Nephron progenitor cell (in vitro differentiated cells): Measurements from ENCODE around the gene UBE2F.
"Not testable (repeated sequence)": the region's sequence is repeated elsewhere in the genome, so short reads cannot be mapped to it uniquely, and the experiment has no call there.

Experiments
- DNase-seq: peaks from one replicate; pipeline ENCODE4 v3.0.0; 2021
- H3K27ac Mint-ChIP-seq: 2 replicates; pipeline ENCODE4 v1.8.0; 2021; ENCODE audit warnings: mild to moderate bottlenecking, moderate library complexity, mixed read lengths
- H3K27me3 Mint-ChIP-seq: 2 replicates; pipeline ENCODE4 v1.8.0; 2021; ENCODE audit warnings: mild to moderate bottlenecking, low read depth, mixed read lengths; ENCODE audit not compliant: poor library complexity
- H3K36me3 Mint-ChIP-seq: 2 replicates; pipeline ENCODE4 v1.8.0; 2021; ENCODE audit warnings: low read depth, mixed read lengths
- H3K4me1 Mint-ChIP-seq: 2 replicates; pipeline ENCODE4 v1.8.0; 2021; ENCODE audit warnings: mixed read lengths
- H3K4me3 Mint-ChIP-seq: 2 replicates; pipeline ENCODE4 v1.8.0; 2021; ENCODE audit warnings: mild to moderate bottlenecking, moderate library complexity, mixed read lengths
- H3K9me3 Mint-ChIP-seq: 2 replicates; pipeline ENCODE4 v1.8.0; 2021; ENCODE audit warnings: mild to moderate bottlenecking, moderate library complexity, mixed read lengths
- TF ChIP-seq, protein P1 (sequence below): fragments of 200-600 bp; sonication (generic); IDR thresholded peaks from 2 replicates; pipeline ENCODE4 v1.5.0; 2021; ENCODE audit warnings: antibody characterized with exemption

Gene UBE2F

DNA sequence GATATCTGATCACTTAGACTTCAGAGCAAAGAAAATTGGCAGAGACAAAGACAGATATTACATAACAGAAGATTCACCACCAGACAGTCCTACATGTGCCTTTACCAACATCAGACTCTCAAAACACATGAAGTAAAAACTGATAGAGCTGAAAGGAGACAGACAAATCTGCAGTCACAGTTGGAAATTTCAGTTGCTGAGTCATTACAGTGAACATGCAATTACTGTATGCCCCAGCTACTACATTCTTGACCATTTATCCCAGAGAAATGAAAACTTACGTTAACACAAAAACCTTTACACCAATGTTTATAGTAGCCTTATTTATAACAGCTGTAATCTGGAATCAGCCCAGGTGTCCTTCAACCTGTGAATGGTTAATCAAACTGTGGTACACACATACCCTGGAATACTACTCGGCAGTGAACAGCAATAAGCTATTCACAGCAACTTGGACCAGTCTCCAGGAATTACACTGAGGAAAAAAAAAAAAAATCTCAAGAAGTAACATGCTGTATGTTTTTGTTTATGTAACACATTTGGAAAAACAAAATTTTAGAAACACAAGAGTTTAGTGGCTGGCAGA is 86.5 kb downstream of the UBE2F start:
- Mint-ChIP-seq H3K9me3 (peaks cover 36% of the 10 kb centered on the region), H3K27ac (no peak overlapping the region), H3K4me1 (peaks cover 4% of the 10 kb centered on the region), H3K4me3 (no peak overlapping the region), H3K27me3 (peaks cover 8% of the 10 kb centered on the region), H3K36me3 (peaks cover 11% of the 10 kb centered on the region)
- no peak for DNase-seq
- TF ChIP-seq, protein P1, sequence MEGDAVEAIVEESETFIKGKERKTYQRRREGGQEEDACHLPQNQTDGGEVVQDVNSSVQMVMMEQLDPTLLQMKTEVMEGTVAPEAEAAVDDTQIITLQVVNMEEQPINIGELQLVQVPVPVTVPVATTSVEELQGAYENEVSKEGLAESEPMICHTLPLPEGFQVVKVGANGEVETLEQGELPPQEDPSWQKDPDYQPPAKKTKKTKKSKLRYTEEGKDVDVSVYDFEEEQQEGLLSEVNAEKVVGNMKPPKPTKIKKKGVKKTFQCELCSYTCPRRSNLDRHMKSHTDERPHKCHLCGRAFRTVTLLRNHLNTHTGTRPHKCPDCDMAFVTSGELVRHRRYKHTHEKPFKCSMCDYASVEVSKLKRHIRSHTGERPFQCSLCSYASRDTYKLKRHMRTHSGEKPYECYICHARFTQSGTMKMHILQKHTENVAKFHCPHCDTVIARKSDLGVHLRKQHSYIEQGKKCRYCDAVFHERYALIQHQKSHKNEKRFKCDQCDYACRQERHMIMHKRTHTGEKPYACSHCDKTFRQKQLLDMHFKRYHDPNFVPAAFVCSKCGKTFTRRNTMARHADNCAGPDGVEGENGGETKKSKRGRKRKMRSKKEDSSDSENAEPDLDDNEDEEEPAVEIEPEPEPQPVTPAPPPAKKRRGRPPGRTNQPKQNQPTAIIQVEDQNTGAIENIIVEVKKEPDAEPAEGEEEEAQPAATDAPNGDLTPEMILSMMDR = no peak

DNA sequence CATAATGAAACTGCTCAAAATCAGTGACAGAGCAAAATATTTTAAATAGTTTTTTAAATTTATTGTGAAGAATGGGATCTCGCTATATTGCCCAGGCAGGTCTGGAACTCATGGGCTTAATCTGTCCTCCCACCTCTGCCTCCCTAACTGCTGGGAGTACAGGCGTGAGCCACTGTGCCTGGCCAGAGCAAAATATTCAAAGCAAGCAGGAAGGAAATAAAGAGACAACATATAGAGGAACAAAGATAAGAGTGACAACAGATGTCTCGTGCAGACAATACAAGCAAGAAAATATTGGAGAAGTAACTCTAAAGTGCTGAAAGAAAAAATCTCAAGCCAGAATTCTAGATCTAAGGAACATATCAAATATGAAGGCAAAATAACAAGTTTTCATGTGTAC is 89.0 kb downstream of the UBE2F start:
- no peak overlapping the region for H3K27ac Mint-ChIP-seq
- no peak for DNase-seq

DNA sequence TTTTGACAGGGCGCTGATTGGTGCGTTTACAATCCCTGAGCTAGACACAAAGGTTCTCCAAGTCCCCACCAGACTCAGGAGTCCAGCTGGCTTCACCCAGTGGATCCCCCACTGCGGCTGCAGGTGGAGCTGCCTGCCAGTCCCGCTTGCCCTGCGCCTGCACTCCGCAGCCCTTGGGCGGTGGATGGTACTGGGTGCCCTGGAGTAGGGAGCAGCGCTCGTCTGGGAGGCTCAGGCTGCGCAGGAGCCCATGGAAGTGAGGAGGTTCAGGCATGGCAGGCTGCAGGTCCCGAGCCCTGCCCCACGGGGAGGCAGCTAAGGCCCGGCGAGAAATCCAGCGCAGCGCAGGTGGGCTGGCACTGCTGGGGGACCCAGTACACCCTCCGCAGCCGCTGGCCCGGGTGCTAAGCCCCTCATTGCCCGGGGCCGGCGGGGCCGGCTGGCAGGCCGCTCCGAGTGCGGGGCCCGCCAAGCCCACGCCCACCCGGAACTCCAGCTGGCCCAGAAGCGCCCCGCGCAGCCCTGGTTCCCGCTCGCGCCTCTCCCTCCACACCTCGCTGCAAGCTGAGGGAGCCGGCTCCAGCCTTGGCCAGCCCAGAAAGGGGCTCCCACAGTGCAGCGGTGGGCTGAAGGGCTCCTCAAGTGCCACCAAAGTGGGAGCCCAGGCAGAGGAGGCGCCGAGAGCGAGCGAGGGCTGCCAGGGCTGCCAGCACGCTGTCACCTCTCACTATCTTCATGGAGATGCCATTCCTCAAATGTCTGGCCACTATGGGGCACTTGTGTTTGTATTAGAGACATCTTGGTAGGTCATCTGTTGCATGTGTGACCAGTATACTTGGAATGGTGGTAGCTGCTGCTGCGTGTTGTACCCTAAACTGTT is 91.1 kb downstream of the UBE2F start:
- not testable (repeated sequence) for H3K27me3 Mint-ChIP-seq, H3K27ac Mint-ChIP-seq, DNase-seq
- H3K9me3 Mint-ChIP-seq = peaks cover 33% of the 10 kb centered on the region
- peaks cover 23% of the 10 kb centered on the region for H3K36me3 Mint-ChIP-seq
- peaks cover 34% of the 10 kb centered on the region for H3K4me1 Mint-ChIP-seq
- peak overlapping the region; percentile 67 for H3K4me3 Mint-ChIP-seq

More for the DNA sequence above, 89.0 kb downstream of the UBE2F start:
- H3K9me3 Mint-ChIP-seq = peaks cover 40% of the 10 kb centered on the region
- H3K27me3 Mint-ChIP-seq = peaks cover 5% of the 10 kb centered on the region
- no peak overlapping the region for H3K4me3 Mint-ChIP-seq
- peaks cover 23% of the 10 kb centered on the region for H3K36me3 Mint-ChIP-seq
- TF ChIP-seq, protein P1 = no peak
- H3K4me1 Mint-ChIP-seq = peaks cover 17% of the 10 kb centered on the region

DNA sequence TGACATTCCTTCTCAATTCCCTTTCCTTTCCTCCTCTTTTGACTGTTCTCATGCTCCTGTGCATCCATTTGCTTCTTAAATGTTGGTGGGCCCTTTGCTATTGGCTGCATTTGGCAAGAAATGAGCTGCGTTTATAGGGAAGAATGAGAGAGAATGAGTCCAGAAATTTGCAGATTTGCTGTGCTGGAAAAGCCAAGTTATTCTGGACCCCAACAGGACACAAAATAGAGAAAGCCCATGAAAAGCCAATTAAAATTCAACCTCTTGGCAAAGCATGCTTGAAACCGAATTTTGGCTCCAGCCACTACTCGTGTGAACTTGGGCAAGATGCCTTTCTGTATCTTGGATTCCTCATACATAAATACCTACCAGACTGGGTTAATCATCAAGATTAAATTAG is 92.7 kb downstream of the UBE2F start:
- Mint-ChIP-seq H3K4me3 (peak overlapping the region; percentile 94), H3K9me3 (peaks cover 31% of the 10 kb centered on the region), H3K27ac (no peak overlapping the region), H3K4me1 (peaks cover 49% of the 10 kb centered on the region), H3K36me3 (peaks cover 29% of the 10 kb centered on the region), H3K27me3 (no peaks in the 10 kb centered on the region)
- TF ChIP-seq, protein P1 = no peak
- no peak for DNase-seq

DNA sequence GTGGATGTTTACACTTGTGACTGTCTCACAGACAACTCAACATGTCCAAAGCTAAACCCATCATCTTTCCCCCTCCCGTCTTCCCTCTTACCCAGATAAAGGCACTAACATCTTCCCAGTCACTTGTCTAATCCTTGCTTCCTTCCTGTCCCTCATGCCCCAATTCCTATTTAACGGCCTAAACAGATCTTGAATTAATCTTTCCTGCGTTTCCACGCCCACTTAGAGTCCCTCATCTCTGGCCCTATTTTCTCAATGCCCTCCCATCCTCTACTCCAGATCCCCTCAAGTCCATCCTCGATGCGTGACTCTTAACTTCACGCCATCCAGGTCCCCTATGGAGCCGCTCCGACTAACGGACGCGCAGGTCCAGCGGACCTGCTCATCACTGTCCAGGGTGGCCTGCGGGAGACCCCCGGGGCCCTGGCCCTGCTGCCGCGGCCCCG is 93.3 kb downstream of the UBE2F start:
- Mint-ChIP-seq H3K4me3 (peak overlapping the region; percentile 94), H3K27ac (peak overlapping the region; percentile 95), H3K27me3 (no peaks in the 10 kb centered on the region), H3K4me1 (peaks cover 49% of the 10 kb centered on the region), H3K36me3 (peaks cover 33% of the 10 kb centered on the region), H3K9me3 (peaks cover 31% of the 10 kb centered on the region)
- TF ChIP-seq, protein P1 = no peak
- no peak for DNase-seq

DNA sequence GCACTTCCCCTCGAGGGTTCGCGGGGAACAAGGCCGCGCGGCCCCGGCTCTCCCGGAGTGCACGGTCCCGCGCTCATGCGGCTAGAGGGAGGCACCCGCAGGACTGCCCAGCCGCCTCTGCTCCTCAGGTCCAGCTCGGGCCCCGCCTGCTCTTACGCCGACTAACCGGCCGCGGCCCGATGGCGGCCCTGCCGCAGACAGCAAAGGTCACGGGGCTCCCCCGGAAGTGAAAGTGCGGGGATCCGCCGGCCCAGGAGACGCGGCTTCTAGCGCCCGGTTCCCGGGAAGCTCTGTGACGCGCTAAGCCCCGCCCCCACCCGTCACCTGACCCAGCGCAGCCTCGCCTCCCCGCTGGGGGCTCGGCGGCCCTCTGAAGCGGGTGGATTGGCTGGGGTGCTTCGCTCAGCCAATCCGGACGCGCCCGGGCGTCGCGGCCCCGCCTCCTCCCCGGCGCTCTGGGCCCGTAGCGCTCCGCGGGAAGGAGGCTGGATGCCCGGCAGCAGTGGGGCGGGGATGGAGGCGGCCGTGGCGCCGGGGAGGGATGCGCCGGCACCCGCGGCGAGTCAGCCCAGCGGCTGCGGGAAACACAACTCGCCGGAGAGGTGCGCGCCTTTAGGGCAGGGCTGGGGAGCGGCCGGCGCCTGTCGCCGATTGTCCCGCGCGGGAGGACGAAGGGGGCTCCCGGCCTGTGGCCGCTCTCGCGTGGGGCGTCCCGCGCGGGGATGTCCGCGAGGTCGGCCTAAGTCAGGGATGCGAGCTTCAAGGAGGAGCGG is 93.9 kb downstream of the UBE2F start, which contains the start of gene SCLY:
TSS of gene SCLY (plus strand) at position 460 of the 773 bp plus-strand sequence. CDS start at position 514, 54 bp downstream.
- TF ChIP-seq, protein P1 = no peak
- Mint-ChIP-seq H3K27ac (peak within 1 kb of the TSS; percentile 95), H3K4me3 (peak within 1 kb of the TSS; percentile 94), H3K36me3 (peaks cover 37% of the 10 kb centered on the region), H3K9me3 (peaks cover 27% of the 10 kb centered on the region), H3K27me3 (no peaks in the 10 kb centered on the region), H3K4me1 (peaks cover 49% of the 10 kb centered on the region)
- DNase-seq = peak; percentile 97
